GM23338 (cell line): ENCODE data around the gene DPP9. TPM values are rescaled to one million over a fixed set of nuclear protein-coding genes. Genes with fewer than 3 reads are reported as not detected.

Experiments
- ATAC-seq: fragments of 200-7000 bp; cut with Tn5 transposase; 3 replicates; pipeline ENCODE4 v1.9.1; 2020
- DNase-seq: peaks from one replicate; pipeline ENCODE4 v3.0.0-alpha.2; 2015; ENCODE audit warnings: low spot score
- H2AFZ ChIP-seq: fragments of 200-600 bp; sonication (generic); 2 replicates; pipeline ENCODE4 v1.8.0; 2016; ENCODE audit warnings: antibody characterized with exemption, mild to moderate bottlenecking, moderate library complexity
- H3F3A ChIP-seq: fragments of 200-600 bp; sonication (generic); replicated peaks from 2 replicates; pipeline ENCODE4 v1.8.0; 2017; ENCODE audit warnings: antibody characterized with exemption, mixed run types, low read depth
- H3K27ac ChIP-seq: fragments of 200-600 bp; sonication (generic); 2 replicates; pipeline ENCODE4 v1.6.1; 2016; ENCODE audit warnings: low read depth
- H3K27me3 ChIP-seq: fragments of 200-600 bp; sonication (generic); 2 replicates; pipeline ENCODE4 v1.8.0; 2016; ENCODE audit warnings: mild to moderate bottlenecking, mixed run types, moderate library complexity; ENCODE audit not compliant: insufficient read depth
- H3K36me3 ChIP-seq: fragments of 200-600 bp; sonication (generic); 2 replicates; pipeline ENCODE4 v1.8.0; 2016; ENCODE audit warnings: mild to moderate bottlenecking; ENCODE audit not compliant: insufficient read depth
- H3K4me1 ChIP-seq: fragments of 200-600 bp; sonication (generic); 2 replicates; pipeline ENCODE4 v1.8.0; 2016; ENCODE audit warnings: mild to moderate bottlenecking, moderate library complexity; ENCODE audit not compliant: insufficient read depth
- H3K4me2 ChIP-seq: fragments of 200-600 bp; sonication (generic); 2 replicates; pipeline ENCODE4 v1.7.1; 2017; ENCODE audit warnings: mixed run types
- H3K4me3 ChIP-seq: fragments of 200-600 bp; sonication (generic); 2 replicates; pipeline ENCODE4 v1.6.1; 2016; ENCODE audit warnings: mixed run types
- H3K79me2 ChIP-seq: fragments of 200-600 bp; sonication (generic); replicated peaks from 2 replicates; pipeline ENCODE4 v1.8.0; 2017; ENCODE audit warnings: mild to moderate bottlenecking; ENCODE audit not compliant: insufficient read depth
- H3K9me2 ChIP-seq: fragments of 200-600 bp; sonication (generic); 2 replicates; pipeline ENCODE4 v1.8.0; 2017; ENCODE audit not compliant: insufficient read depth
- H4K20me1 ChIP-seq: fragments of 200-600 bp; sonication (generic); replicated peaks from 2 replicates; pipeline ENCODE4 v1.8.0; 2017; ENCODE audit warnings: mild to moderate bottlenecking; ENCODE audit not compliant: insufficient read depth
- H3K27ac Mint-ChIP-seq: 2 replicates; pipeline ENCODE4 v1.8.0; 2020; ENCODE audit warnings: inconsistent platforms, mild to moderate bottlenecking, moderate library complexity, mixed read lengths
- H3K27me3 Mint-ChIP-seq: 3 replicates; pipeline ENCODE4 v1.8.0; 2022; ENCODE audit warnings: low read depth, mild to moderate bottlenecking, moderate library complexity, mixed read lengths, inconsistent platforms; ENCODE audit not compliant: insufficient read depth, poor library complexity
- H3K36me3 Mint-ChIP-seq: 3 replicates; pipeline ENCODE4 v1.8.0; 2021; ENCODE audit warnings: low read depth, mild to moderate bottlenecking, inconsistent platforms, moderate library complexity, mixed read lengths
- H3K4me1 Mint-ChIP-seq: 3 replicates; pipeline ENCODE4 v1.8.0; 2020; ENCODE audit warnings: mild to moderate bottlenecking, inconsistent platforms, mixed read lengths
- H3K4me3 Mint-ChIP-seq: 3 replicates; pipeline ENCODE4 v1.8.0; 2021; ENCODE audit warnings: moderate library complexity, mild to moderate bottlenecking, inconsistent platforms, mixed read lengths
- H3K9me3 Mint-ChIP-seq: 3 replicates; pipeline ENCODE4 v1.8.0; 2020; ENCODE audit warnings: moderate library complexity, mild to moderate bottlenecking, inconsistent platforms, mixed read lengths
- POLR2AphosphoS5 ChIP-seq: IDR thresholded peaks from 2 replicates; pipeline ENCODE4 v1.6.1; 2016; ENCODE audit warnings: antibody characterized with exemption, low read depth
- polyA plus RNA-seq: library from polyadenylated mRNA; unstranded; fragments of >200 nt; fragmentation: Nextera tagmentation; extraction: Ambion mirVana; gene quantifications from 2 replicates; pipeline ENCODE4 v1.2.1, GENCODE V29; 2016
- total RNA-seq: library from RNA; depleted of rRNA; stranded (reverse); fragments of >200 nt; shearing (Covaris generic); gene quantifications from 2 replicates; pipeline ENCODE4 v1.2.3, GENCODE V29; 2014
- TF ChIP-seq, protein P1 (sequence below): IDR thresholded peaks from one replicate; pipeline ENCODE4 v1.6.1; 2018; ENCODE audit warnings: antibody characterized with exemption; ENCODE audit not compliant: unreplicated experiment
- TF ChIP-seq, protein P2 (sequence below): IDR thresholded peaks from 2 replicates; pipeline ENCODE4 v1.6.1; 2016; ENCODE audit warnings: antibody characterized with exemption
- TF ChIP-seq, protein P3 (sequence below), 2 experiments: fragments of 200-600 bp in 1 of 2; sonication (generic) in 1 of 2; conservative IDR thresholded peaks; 2 replicates each; pipeline versions ENCODE4 v1.5.1 to v1.6.1; 2016 to 2017; ENCODE audit warnings: antibody characterized with exemption in 2 of 2, low read depth in 2 of 2, mild to moderate bottlenecking in 2 of 2, moderate library complexity in 1 of 2

DPP9 gene
- total and polyA plus RNA-seq, 2 experiments from 2014 or later = 19.5 to 49.2 TPM

DNA sequence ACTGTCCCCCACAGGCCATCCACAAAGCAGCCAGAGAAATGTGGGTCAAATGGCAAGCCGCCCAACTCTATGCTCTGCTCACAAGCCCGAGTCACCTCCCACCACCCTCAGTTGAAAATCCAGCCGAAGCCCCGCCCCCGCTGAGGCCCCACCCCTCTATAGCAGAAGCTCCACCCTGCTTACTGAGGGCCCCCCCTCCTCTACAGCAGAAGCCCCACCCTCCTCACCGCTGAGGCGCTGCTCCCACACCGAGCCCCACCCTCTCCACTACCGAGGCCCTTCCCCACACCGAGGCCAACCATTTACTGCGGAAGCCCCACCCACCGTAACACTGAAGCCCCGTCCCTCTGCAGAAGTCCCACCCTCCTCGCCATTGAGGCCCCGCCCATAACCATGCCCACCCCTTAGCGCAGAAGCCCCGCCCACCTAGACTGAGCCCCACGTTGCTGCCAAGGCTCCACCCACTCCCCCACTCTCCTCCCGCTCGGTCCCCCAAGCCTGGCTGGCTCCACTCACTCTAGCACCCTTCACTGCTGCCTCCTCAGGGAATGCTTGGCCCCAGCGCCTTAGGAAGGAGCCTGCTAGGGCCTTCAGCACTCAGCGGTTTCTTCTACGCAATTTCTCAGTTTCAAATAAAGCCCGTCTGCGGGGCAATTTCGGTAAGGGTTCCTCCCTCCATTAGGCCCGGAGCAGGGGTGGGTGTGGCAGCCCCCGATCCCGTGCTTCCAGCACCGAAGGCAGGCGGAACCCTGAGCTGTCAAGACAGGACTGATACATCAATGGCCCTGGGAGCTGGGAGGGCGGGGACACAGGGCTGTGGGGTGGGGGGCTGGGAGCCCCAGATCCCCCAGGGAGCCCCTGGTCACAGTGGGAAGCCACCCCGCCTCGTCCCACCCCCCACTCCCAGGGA is 44.5 kb downstream of the DPP9 start:
- H3K4me2 ChIP-seq = peak overlapping the region; percentile 72
- peaks cover 2% of the 10 kb centered on the region; the same call in 1 of the 3 replicates for H3K9me3 Mint-ChIP-seq
- H3K79me2 ChIP-seq = no peaks in the 10 kb centered on the region
- peak overlapping the region; percentile 45; the same call in 2 of the 3 replicates for H3K4me3 Mint-ChIP-seq
- H3K27me3 ChIP-seq = no peaks in the 10 kb centered on the region
- no peaks in the 10 kb centered on the region; the same call in 1 of the 2 replicates for H4K20me1 ChIP-seq
- TF ChIP-seq, protein P1, sequence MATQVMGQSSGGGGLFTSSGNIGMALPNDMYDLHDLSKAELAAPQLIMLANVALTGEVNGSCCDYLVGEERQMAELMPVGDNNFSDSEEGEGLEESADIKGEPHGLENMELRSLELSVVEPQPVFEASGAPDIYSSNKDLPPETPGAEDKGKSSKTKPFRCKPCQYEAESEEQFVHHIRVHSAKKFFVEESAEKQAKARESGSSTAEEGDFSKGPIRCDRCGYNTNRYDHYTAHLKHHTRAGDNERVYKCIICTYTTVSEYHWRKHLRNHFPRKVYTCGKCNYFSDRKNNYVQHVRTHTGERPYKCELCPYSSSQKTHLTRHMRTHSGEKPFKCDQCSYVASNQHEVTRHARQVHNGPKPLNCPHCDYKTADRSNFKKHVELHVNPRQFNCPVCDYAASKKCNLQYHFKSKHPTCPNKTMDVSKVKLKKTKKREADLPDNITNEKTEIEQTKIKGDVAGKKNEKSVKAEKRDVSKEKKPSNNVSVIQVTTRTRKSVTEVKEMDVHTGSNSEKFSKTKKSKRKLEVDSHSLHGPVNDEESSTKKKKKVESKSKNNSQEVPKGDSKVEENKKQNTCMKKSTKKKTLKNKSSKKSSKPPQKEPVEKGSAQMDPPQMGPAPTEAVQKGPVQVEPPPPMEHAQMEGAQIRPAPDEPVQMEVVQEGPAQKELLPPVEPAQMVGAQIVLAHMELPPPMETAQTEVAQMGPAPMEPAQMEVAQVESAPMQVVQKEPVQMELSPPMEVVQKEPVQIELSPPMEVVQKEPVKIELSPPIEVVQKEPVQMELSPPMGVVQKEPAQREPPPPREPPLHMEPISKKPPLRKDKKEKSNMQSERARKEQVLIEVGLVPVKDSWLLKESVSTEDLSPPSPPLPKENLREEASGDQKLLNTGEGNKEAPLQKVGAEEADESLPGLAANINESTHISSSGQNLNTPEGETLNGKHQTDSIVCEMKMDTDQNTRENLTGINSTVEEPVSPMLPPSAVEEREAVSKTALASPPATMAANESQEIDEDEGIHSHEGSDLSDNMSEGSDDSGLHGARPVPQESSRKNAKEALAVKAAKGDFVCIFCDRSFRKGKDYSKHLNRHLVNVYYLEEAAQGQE = no peak
- TF ChIP-seq POLR2AphosphoS5 = 0 out of 2 replicates have a peak, but pooled peaks have one; percentile 16
- peaks cover 19% of the 10 kb centered on the region for H3K27me3 Mint-ChIP-seq
- H3K36me3 ChIP-seq = peaks cover 3% of the 10 kb centered on the region; the same call in 1 of the 2 replicates
- H3K4me1 ChIP-seq = 0 out of 2 replicates have a peak, but pooled peaks cover 4% of the 10 kb centered on the region
- DNase-seq (peak; percentile 98), ATAC-seq (peak; percentile 86)
- no peaks in the 10 kb centered on the region for H3K9me2 ChIP-seq
- H2AFZ ChIP-seq = no peak overlapping the region
- peak overlapping the region; percentile 93 for H3K27ac Mint-ChIP-seq
- 0 out of 2 replicates have a peak, but pooled peaks cover 12% of the 10 kb centered on the region for H3F3A ChIP-seq
- H3K4me1 Mint-ChIP-seq = peaks cover 15% of the 10 kb centered on the region
- peak overlapping the region; percentile 41 for H3K4me3 ChIP-seq
- H3K36me3 Mint-ChIP-seq = peaks cover 10% of the 10 kb centered on the region
- H3K27ac ChIP-seq = peak overlapping the region; percentile 81

DNA sequence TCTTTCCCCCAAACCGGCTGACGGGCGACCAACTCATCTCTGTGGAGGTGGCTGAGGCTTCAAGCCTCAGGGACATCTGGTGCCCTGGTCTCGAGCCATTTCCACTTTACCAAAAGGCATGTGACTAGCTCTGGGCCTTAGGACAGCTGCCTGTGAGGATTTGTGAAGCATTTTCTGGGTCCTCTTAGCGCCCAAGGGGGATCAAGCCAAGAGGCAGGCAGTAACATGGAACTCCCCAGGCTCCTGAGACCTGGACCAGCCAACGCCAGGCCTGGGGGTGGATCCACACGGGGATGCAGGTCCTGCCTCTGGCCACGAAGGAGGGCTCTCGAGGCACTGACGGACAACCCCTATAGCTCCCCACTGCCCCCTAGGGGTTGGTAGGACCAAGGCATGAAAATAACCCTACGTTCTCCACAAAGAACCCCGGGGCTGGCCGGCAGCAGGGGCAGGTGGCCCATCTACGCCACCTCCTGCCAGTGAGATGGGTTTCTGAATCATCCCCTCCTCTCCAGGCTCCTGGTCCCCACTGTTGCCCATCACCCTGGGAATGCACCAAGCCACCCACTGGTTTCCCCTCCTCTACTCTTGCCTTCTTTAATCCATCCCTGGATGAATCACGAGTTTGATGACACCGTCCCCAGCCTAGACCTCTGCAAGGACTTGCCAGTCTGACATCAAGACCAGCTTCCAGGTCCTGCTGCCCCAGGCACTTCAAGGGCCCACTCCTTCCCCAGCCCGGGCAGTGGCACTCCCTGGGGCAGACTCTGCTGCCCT is 46.5 kb downstream of the DPP9 start:
- ATAC-seq (peak; percentile 62), DNase-seq (peak; percentile 96)
- peaks cover 2% of the 10 kb centered on the region; the same call in 1 of the 2 replicates for H4K20me1 ChIP-seq
- peaks cover 5% of the 10 kb centered on the region; the same call in 2 of the 3 replicates for H3K36me3 Mint-ChIP-seq
- H3F3A ChIP-seq = peaks cover 16% of the 10 kb centered on the region; the same call in 1 of the 2 replicates
- peaks cover 3% of the 10 kb centered on the region; the same call in 1 of the 2 replicates for H3K36me3 ChIP-seq
- H3K4me3 Mint-ChIP-seq = peak overlapping the region; percentile 47; the same call in 2 of the 3 replicates
- TF ChIP-seq, protein P2, sequence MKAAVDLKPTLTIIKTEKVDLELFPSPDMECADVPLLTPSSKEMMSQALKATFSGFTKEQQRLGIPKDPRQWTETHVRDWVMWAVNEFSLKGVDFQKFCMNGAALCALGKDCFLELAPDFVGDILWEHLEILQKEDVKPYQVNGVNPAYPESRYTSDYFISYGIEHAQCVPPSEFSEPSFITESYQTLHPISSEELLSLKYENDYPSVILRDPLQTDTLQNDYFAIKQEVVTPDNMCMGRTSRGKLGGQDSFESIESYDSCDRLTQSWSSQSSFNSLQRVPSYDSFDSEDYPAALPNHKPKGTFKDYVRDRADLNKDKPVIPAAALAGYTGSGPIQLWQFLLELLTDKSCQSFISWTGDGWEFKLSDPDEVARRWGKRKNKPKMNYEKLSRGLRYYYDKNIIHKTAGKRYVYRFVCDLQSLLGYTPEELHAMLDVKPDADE = no peak
- TF ChIP-seq, protein P3, sequence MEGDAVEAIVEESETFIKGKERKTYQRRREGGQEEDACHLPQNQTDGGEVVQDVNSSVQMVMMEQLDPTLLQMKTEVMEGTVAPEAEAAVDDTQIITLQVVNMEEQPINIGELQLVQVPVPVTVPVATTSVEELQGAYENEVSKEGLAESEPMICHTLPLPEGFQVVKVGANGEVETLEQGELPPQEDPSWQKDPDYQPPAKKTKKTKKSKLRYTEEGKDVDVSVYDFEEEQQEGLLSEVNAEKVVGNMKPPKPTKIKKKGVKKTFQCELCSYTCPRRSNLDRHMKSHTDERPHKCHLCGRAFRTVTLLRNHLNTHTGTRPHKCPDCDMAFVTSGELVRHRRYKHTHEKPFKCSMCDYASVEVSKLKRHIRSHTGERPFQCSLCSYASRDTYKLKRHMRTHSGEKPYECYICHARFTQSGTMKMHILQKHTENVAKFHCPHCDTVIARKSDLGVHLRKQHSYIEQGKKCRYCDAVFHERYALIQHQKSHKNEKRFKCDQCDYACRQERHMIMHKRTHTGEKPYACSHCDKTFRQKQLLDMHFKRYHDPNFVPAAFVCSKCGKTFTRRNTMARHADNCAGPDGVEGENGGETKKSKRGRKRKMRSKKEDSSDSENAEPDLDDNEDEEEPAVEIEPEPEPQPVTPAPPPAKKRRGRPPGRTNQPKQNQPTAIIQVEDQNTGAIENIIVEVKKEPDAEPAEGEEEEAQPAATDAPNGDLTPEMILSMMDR (conservative IDR thresholded peaks at IDR 0.05; ENCODE audit: low read depth in 2 of 2) = peak; percentile 82
- H3K9me2 ChIP-seq = no peaks in the 10 kb centered on the region
- peaks cover 2% of the 10 kb centered on the region; the same call in 1 of the 3 replicates for H3K9me3 Mint-ChIP-seq
- no peak overlapping the region for H3K4me3 ChIP-seq
- H3K27me3 Mint-ChIP-seq = peaks cover 19% of the 10 kb centered on the region
- 0 out of 2 replicates have a peak, but pooled peaks cover 4% of the 10 kb centered on the region for H3K4me1 ChIP-seq
- no peak overlapping the region for H2AFZ ChIP-seq
- peak overlapping the region; percentile 76; the same call in 1 of the 2 replicates for H3K27ac ChIP-seq
- H3K4me1 Mint-ChIP-seq = peaks cover 15% of the 10 kb centered on the region
- no peaks in the 10 kb centered on the region for H3K27me3 ChIP-seq
- no peaks in the 10 kb centered on the region for H3K79me2 ChIP-seq
- H3K4me2 ChIP-seq = 0 out of 2 replicates have a peak overlapping the region, but pooled peaks have one; percentile 43
- H3K27ac Mint-ChIP-seq = peak overlapping the region; percentile 77; the same call in 1 of the 2 replicates
